ENCODE results near the gene STK32C. TPM values are rescaled to one million over a fixed set of nuclear protein-coding genes. Genes with fewer than 3 reads are reported as not detected.

Gene STK32C
- total RNA-seq, 1 donor from 2014 or later = 12.9 TPM

GRCh38 chr10:132301371-132302330 is 6.1 kb downstream of the STK32C start:
- no peaks in the 10 kb centered on the region for H3K4me1 Mint-ChIP-seq (ENCODE audit: unreplicated experiment)
- H3K9me3 Mint-ChIP-seq = no peaks in the 10 kb centered on the region
- H3K27me3 Mint-ChIP-seq = peaks cover 41% of the 10 kb centered on the region
- H3K27ac Mint-ChIP-seq = no peak overlapping the region
- H3K4me3 Mint-ChIP-seq = no peak overlapping the region
- TF ChIP-seq CTCF (conservative IDR thresholded peaks at IDR 0.05) = no peak
- no peak for DNase-seq (ENCODE audit: extremely low spot score, unreplicated experiment)
- H3K36me3 Mint-ChIP-seq = no peaks in the 10 kb centered on the region

- TF ChIP-seq CTCF (conservative IDR thresholded peaks at IDR 0.05) = no peak
- Mint-ChIP-seq H3K36me3 (no peaks in the 10 kb centered on the region), H3K9me3 (no peaks in the 10 kb centered on the region), H3K4me1 (ENCODE audit: unreplicated experiment) (peaks cover 4% of the 10 kb centered on the region), H3K27me3 (peaks cover 36% of the 10 kb centered on the region), H3K27ac (no peak overlapping the region), H3K4me3 (no peak overlapping the region)
- no peak for DNase-seq (ENCODE audit: extremely low spot score, unreplicated experiment)
Observed at GRCh38 chr10:132300582-132300981, 7.2 kb downstream of the STK32C start.

GRCh38 chr10:132299371-132300336 is 8.1 kb downstream of the STK32C start:
- peaks cover 4% of the 10 kb centered on the region for H3K4me1 Mint-ChIP-seq (ENCODE audit: unreplicated experiment)
- no peak overlapping the region for H3K27ac Mint-ChIP-seq
- H3K27me3 Mint-ChIP-seq = peaks cover 29% of the 10 kb centered on the region
- no peaks in the 10 kb centered on the region for H3K36me3 Mint-ChIP-seq
- H3K4me3 Mint-ChIP-seq = no peak overlapping the region
- no peaks in the 10 kb centered on the region for H3K9me3 Mint-ChIP-seq
- no peak for TF ChIP-seq CTCF (conservative IDR thresholded peaks at IDR 0.05)
- DNase-seq (ENCODE audit: extremely low spot score, unreplicated experiment) = no peak

GRCh38 chr10:132298038-132298881 is 9.5 kb downstream of the STK32C start:
- peaks cover 21% of the 10 kb centered on the region for H3K27me3 Mint-ChIP-seq
- no peaks in the 10 kb centered on the region for H3K36me3 Mint-ChIP-seq
- H3K27ac Mint-ChIP-seq = no peak overlapping the region
- no peak for TF ChIP-seq CTCF (conservative IDR thresholded peaks at IDR 0.05)
- H3K4me1 Mint-ChIP-seq (ENCODE audit: unreplicated experiment) = peaks cover 4% of the 10 kb centered on the region
- H3K4me3 Mint-ChIP-seq = no peak overlapping the region
- H3K9me3 Mint-ChIP-seq = no peaks in the 10 kb centered on the region
- no peak for DNase-seq (ENCODE audit: extremely low spot score, unreplicated experiment)

- no peak for DNase-seq (ENCODE audit: extremely low spot score, unreplicated experiment)
- Mint-ChIP-seq H3K36me3 (no peaks in the 10 kb centered on the region), H3K9me3 (no peaks in the 10 kb centered on the region), H3K27ac (no peak overlapping the region), H3K4me3 (no peak overlapping the region), H3K27me3 (peaks cover 14% of the 10 kb centered on the region), H3K4me1 (ENCODE audit: unreplicated experiment) (peaks cover 4% of the 10 kb centered on the region)
- TF ChIP-seq CTCF (conservative IDR thresholded peaks at IDR 0.05) = peak; percentile 46
Observed at GRCh38 chr10:132297526-132297925, 10.2 kb downstream of the STK32C start.
